HG02642 (cell line): ENCODE data around the gene PAPSS2.

ENCODE experiments used
- ATAC-seq: cut with Tn5 transposase; IDR thresholded peaks from one replicate; pipeline ENCODE4 v1.9.1; 2021; ENCODE audit warnings: mild to moderate bottlenecking; ENCODE audit not compliant: unreplicated experiment, poor library complexity

PAPSS2 gene

DNA sequence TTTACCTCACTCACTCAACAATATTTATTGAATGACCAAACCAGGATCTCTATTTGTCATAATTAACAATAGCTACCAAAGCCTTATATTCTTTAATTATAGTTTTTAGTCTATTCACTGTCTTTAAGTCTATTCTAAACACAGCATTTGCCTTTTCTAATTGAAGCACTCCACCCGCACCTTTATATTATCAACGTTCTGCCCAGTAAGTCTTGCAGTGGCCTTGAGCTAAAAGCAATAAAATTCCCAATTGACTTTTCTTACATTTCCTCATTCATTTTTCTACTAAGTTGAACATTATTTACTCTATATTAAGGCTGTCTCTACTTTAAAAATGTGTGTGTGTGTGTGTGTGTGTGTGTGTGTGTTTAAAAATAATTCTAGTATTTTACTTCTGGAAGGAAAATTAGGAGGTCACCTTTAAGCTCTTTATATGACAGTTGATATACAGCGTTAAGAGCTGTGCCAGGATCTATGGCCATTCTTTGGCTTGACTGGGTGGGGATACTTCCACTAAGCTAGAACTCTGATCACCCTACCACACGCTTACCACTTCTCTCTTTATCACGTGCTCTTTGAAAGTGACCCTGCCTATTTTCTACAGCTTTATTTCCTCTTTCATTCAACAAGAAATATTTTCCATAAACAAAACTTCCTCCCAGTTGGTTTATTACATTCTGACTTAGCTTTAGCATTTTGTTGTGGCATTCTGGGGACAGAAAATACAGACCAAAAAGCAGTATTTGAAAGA is 8.8 kb downstream of the PAPSS2 start:
- no peak for ATAC-seq

GRCh38 chr10:87669752-87670151 is 10.1 kb downstream of the PAPSS2 start:
- no peak for ATAC-seq

GRCh38 chr10:87670586-87670985 is 10.9 kb downstream of the PAPSS2 start:
- ATAC-seq: no peak

DNA sequence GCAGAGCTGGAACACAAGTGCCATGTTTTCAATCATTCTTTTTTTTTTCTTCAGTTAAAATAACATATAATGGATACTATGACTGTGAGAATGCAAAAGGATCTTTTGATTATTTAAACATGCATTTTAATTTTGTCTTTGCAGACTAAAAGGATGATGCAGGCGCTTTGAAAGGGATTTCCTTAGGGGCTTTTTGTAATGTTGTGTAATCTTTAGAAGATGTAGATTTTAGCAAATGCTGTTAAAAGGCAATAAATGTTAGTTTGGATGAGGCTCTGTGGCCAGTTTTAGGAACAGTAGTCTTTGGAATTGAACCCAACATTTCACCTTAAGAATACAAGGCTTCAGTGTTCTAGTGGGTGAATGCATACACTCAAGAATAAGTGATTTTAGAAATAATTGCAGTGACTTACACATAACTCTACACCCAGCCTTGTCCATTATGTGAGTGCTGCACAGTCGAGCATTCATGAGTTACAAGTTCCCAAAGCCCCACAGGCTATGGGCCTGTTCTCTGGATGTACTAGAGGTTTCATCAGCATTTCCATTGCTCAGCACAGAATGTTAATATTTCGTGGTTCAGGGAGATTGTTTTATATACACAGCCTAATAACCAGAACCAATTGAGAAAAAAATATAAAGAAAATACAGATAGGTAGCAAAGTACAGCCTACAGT is 11.6 kb downstream of the PAPSS2 start:
- ATAC-seq: no peak

DNA sequence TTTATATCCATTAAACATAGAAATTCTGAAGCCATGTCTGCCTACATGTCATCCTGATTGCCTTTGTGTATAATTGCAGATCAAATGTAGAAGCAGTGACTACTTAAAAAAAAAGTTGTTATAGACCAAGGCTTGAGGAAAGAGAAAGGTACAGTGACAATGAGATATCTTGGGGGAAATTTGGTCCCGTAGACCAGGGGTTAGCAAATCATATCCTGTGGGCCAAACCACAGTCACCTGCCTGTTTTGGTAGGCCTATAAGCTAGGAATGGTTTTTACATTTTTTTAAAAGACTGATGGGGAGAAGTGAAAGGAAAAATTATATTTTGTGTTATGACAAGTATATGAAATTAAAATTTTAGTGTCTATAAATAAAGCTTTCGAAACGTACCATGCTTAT is 12.9 kb downstream of the PAPSS2 start:
- no peak for ATAC-seq

- ATAC-seq: no peak
Measured at GRCh38 chr10:87674943-87675342, 15.3 kb downstream of the PAPSS2 start.

- ATAC-seq: no peak
Measured at GRCh38 chr10:87675396-87676376, 16.0 kb downstream of the PAPSS2 start.

DNA sequence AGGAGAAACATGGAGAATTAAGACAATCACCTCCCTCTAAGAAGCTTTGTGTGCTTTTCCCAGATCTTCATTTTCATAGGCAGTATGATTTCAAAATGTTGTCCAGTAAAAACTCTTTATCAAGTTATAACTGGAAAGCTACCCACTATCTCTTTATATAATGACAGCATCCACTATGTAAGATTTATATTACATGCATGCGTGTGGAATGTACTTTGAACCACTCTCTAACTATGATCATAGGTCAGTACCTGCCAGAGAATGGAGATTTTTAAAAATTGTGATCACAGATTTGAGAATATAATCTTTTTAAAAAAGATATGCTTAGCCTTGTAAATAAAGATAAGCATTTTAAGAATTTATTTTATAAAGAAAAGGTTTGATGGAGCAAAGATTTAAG is 17.9 kb downstream of the PAPSS2 start:
- ATAC-seq: no peak

- no peak for ATAC-seq
Measured at GRCh38 chr10:87678302-87678701, 18.6 kb downstream of the PAPSS2 start.

GRCh38 chr10:87683356-87683755 is 23.7 kb downstream of the PAPSS2 start:
- ATAC-seq: no peak

- ATAC-seq: no peak
Measured at GRCh38 chr10:87684001-87684638, 24.4 kb downstream of the PAPSS2 start.

DNA sequence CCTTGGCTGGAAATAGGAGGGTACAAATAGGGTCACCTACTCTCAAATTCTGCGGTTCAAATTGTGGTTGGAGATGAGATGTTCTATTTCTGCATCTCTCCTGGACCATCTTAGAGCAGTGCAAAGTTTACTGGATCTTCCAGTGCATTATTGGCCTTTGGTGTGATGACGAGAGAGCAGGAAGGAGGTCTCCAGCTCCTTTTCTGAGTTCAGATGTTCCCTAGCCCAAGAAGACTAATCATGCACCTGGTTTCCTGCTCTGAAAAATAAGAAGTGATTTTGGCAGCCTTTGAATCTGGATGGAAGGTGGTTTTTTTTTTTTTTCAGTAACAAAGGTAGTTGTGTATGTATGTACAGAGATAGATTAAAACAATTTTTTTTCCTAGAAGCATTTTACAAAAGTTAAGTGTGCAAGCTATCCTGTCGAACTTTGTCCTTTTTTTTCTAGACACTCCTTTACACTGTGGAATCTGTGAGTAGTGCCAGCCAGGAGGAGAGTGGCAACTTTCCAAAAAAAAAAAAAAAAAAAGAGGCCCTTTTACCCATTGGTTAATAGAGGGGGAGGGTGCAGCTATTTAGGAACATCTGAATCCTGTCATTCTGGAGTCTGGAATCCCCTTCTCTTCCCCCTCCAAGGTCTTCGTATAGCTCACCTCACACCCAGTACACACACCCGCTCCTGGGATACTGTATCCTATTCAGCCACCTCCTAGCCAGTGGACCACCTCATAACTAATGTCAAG is 26.3 kb downstream of the PAPSS2 start:
- ATAC-seq: no peak

DNA sequence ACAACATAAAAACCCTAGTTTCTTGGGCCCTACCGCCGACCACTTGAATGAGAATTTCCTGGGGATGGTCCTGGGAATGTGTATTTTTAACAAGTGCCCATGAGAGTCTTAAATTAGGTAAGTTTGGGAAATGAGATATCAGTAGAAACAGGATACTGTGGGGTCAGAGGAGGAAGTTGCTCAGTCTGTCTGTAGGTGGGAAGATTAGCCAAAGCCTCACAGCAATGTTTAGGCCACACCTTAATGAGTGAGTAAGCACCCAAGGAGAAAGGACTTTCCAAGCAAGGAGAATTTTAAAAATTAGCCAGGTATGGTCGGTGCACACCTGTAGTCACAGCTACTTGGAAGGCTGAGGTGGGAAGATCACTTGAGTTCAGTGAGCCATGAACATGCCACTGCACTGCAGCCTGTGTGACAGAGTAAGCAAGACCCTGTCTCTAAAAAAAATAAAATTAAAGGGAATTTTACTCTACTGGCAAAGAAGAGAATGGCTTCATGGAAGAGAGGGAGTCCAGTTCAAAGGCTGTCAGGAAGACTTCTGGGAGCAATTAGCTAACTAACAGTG is 31.9 kb downstream of the PAPSS2 start:
- no peak for ATAC-seq

GRCh38 chr10:87692956-87693484 is 33.3 kb downstream of the PAPSS2 start:
- ATAC-seq: no peak

- no peak for ATAC-seq
Measured at GRCh38 chr10:87694011-87694794, 34.5 kb downstream of the PAPSS2 start.

DNA sequence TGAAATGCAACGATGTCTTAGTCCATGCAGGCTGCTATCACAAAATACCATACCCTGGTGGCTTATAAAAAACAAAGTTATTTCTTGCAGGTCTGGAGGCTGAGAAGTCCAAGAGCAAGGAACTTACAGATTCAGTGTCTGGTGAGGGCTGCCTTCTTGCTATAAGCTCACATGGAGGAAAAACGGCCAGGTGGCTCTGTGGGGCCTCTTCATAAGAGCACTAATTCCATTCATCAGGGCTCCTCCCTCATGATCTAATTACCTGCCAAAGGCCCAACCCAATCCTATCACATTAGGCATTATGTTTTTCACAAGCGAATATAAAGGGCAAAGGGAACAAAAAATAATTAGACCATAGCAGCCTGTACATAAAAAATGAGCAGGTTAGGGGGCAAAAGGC is 35.4 kb downstream of the PAPSS2 start:
- no peak for ATAC-seq

- no peak for ATAC-seq
Measured at GRCh38 chr10:87696922-87697745, 37.5 kb downstream of the PAPSS2 start.
